Activated T-helper 2 cell treated with anti-CD3 and anti-CD28 coated beads, Interferon-gamma antibody, Interleukin-2, Interleukin-4, amounts not matched to agents 10 μg/mL and 5 μg/mL and 100 μg/mL, durations not matched to agents 14 hours and 24 hours and 36 hours (primary cell): Measurements from ENCODE around the gene SLC38A8. TPM values are rescaled to one million over a fixed set of nuclear protein-coding genes. Genes with fewer than 3 reads are reported as not detected.

Source experiments
- DNase-seq: peaks from one replicate; pipeline ENCODE4 v3.0.0; 2021; ENCODE audit warnings: low spot score
- H3K27ac Mint-ChIP-seq: one replicate; pipeline ENCODE4 v1.8.0; 2021; ENCODE audit warnings: mixed read lengths
- H3K27me3 Mint-ChIP-seq: one replicate; pipeline ENCODE4 v1.8.0; 2021; ENCODE audit warnings: low read depth, mixed read lengths
- H3K36me3 Mint-ChIP-seq: one replicate; pipeline ENCODE4 v1.8.0; 2021; ENCODE audit warnings: low read depth, mixed read lengths
- H3K4me1 Mint-ChIP-seq: one replicate; pipeline ENCODE4 v1.8.0; 2021; ENCODE audit warnings: low read depth, mixed read lengths
- H3K4me3 Mint-ChIP-seq: one replicate; pipeline ENCODE4 v1.8.0; 2021; ENCODE audit warnings: low read depth, mild to moderate bottlenecking, moderate library complexity, mixed read lengths
- H3K9me3 Mint-ChIP-seq: one replicate; pipeline ENCODE4 v1.8.0; 2021; ENCODE audit warnings: mixed read lengths
- intact Hi-C: fragments of 100-400 bp; cut with micrococcal nuclease; formaldehyde crosslinking; loops from one replicate; pipeline ENCODE4 v1.15.1; 2023
- total RNA-seq: library from RNA; stranded (reverse); gene quantifications from 2 replicates; pipeline ENCODE4 v1.2.3, GENCODE V29; 2022

SLC38A8 gene
- total RNA-seq, 1 donor from 2014 or later, result not detected

DNA sequence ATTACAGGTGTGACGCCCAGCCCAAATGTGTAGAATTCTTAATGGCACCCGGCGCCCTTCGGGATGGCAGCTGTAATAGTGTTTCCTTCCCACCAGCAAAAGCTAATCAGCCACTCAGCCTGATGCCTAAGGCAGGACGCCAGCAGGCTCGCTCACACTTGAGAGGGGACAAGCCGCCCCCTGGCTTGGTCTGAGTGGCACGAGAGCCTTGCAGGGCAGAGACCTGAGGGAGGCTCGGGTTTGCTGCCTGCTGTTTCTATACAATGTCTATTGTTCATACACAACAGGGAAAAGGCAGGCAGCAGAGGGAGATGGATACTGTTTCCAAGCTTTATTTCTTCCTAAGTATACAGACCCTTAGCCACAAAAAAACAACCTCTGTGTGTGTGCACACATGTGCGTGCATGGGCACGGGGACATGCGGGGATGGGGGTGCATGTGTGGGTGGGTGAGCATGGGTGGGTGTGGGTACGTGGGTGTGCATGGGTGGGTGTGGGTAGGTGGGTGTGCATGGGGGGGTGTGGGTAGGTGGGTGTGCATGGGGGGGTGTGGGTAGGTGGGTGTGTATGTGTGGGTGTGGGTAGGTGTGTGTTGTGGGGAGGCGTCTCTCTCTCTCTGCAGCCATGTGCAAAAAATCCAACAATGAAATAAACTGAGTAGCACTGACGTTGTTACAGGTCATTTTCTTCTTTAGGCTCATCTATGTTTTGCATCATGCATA is 10.0 kb downstream of the SLC38A8 start:
- intact Hi-C loops, result no loop called here
- Mint-ChIP-seq H3K36me3 (peaks cover 6% of the 10 kb centered on the region), H3K4me3 (no peak overlapping the region), H3K27ac (no peak overlapping the region), H3K27me3 (peaks cover 7% of the 10 kb centered on the region), H3K4me1 (peaks cover 23% of the 10 kb centered on the region), H3K9me3 (peaks cover 28% of the 10 kb centered on the region)
- DNase-seq, result no peak

GRCh38 chr16:84031556-84031955 is 11.0 kb downstream of the SLC38A8 start:
- peaks cover 8% of the 10 kb centered on the region for H3K27me3 Mint-ChIP-seq
- H3K9me3 Mint-ChIP-seq, result peaks cover 27% of the 10 kb centered on the region
- intact Hi-C loops, result no loop called here
- peaks cover 24% of the 10 kb centered on the region for H3K4me1 Mint-ChIP-seq
- H3K27ac Mint-ChIP-seq, result no peak overlapping the region
- peaks cover 7% of the 10 kb centered on the region for H3K36me3 Mint-ChIP-seq
- no peak for DNase-seq
- no peak overlapping the region for H3K4me3 Mint-ChIP-seq

DNA sequence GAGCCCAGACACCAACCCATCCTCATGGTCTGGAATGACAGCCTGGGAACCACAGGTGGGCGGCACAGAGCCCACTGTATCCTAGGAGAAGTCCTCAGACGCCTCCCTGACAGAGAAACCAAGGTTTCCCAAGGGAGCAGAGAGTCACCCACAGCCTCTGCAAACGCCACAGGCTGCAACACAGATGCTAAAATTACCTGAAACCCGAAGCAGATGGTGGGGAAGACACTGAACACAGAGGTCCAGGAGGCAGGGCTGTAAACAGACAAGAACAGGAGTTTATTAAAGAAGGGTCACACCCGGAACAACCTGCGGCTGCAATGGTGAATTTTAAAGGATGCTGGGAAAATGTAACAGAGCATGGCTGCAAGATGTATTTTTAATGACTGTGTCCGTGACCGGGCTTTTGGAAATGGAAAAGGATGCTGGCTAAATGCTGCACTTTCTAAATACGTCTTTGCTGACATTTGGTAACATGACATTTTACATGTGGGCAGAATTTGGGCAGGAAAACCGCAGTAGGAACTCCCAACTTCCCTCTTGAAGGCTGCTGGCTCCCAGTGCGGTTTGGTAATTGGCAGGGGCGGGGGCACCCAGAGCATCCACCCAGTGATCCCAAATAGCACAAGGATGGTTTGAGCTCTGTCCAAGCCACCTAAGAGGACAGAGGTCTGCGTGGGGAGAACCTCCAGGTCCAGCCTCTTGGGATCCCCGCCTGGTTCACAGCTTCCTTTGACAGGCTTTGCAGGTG is 13.1 kb downstream of the SLC38A8 start:
- peaks cover 7% of the 10 kb centered on the region for H3K36me3 Mint-ChIP-seq
- no peak for DNase-seq

GRCh38 chr16:84027625-84028024 is 15.0 kb downstream of the SLC38A8 start:
- peaks cover 8% of the 10 kb centered on the region for H3K27me3 Mint-ChIP-seq
- H3K4me3 Mint-ChIP-seq, result no peak overlapping the region
- H3K4me1 Mint-ChIP-seq, result peaks cover 24% of the 10 kb centered on the region
- no peak overlapping the region for H3K27ac Mint-ChIP-seq
- no peak for DNase-seq
- peaks cover 7% of the 10 kb centered on the region for H3K36me3 Mint-ChIP-seq
- intact Hi-C loops, result no loop called here
- peaks cover 10% of the 10 kb centered on the region for H3K9me3 Mint-ChIP-seq

More for the DNA sequence above, 13.1 kb downstream of the SLC38A8 start:
- Mint-ChIP-seq H3K27ac (peak overlapping the region; percentile 57), H3K4me1 (peaks cover 24% of the 10 kb centered on the region), H3K27me3 (peaks cover 8% of the 10 kb centered on the region), H3K9me3 (peaks cover 10% of the 10 kb centered on the region), H3K4me3 (no peak overlapping the region)
- intact Hi-C loops, result no loop called here

DNA sequence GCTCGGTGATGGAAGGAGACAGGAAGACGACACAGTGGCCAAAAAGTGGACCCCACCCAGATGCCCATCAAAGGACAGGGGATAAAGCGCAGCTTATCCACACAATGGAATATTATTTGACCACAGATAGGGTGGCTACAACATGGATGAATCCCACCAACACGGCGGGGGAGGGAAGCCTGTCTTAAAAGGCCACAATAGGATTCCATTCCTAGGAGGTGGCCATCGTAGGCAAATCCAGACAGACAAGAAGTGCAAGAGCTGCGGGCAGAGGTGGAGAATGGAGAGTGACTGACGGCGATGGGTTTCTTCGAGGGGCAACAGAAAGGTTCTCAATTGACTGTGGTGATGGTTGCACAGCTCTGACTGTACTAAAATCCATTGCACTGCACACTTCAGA is 16.0 kb downstream of the SLC38A8 start:
- DNase-seq, result no peak
- Mint-ChIP-seq H3K9me3 (peaks cover 12% of the 10 kb centered on the region), H3K4me1 (peaks cover 24% of the 10 kb centered on the region), H3K36me3 (peaks cover 7% of the 10 kb centered on the region), H3K27me3 (peaks cover 8% of the 10 kb centered on the region), H3K4me3 (no peak overlapping the region), H3K27ac (no peak overlapping the region)
- intact Hi-C loops, result no loop called here

DNA sequence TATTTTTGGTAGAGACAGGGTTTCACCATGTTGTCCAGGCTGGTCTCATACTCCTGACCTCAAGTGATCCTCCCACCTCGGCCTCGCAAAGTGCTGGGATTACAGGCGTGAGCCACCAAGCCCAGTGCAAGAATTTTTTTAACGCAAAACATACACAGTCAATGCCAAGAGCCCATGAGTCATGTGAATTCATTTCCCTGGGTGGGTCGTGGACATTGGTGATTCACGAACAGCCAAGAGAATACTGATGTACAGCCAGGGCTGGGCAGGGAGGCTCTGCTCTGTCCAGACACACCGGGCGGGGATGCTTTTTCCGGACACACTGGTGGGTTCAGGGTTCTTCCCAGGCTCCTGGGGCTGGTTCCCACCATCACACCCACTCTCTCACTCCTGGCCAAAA is 17.7 kb downstream of the SLC38A8 start:
- H3K36me3 Mint-ChIP-seq, result peaks cover 5% of the 10 kb centered on the region
- peaks cover 12% of the 10 kb centered on the region for H3K9me3 Mint-ChIP-seq
- DNase-seq, result no peak
- peaks cover 18% of the 10 kb centered on the region for H3K4me1 Mint-ChIP-seq
- peaks cover 6% of the 10 kb centered on the region for H3K27me3 Mint-ChIP-seq
- intact Hi-C loops, result no loop called here
- H3K27ac Mint-ChIP-seq, result no peak overlapping the region
- no peak overlapping the region for H3K4me3 Mint-ChIP-seq

DNA sequence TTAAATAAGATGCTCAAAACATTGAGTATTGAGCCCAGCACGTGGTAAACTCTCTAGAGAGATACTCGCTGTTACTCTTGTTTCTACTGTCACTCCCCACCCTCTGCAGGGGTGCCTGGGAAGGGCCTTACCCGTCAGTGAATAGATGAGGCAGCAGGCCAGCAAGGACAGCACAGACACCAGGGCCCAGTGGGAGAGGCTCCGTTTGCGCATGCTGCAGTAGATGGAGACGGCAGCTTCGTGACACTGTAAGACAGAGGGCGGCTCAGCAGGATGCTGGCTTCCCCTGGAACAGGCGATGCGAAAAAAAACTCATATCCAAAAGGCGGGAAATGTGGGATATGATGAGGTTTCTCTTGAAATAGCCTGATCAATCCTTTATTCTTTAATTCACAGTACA is 20.0 kb downstream of the SLC38A8 start:
- H3K9me3 Mint-ChIP-seq, result peaks cover 9% of the 10 kb centered on the region
- H3K4me1 Mint-ChIP-seq, result peaks cover 1% of the 10 kb centered on the region
- peaks cover 1% of the 10 kb centered on the region for H3K27me3 Mint-ChIP-seq
- intact Hi-C loops, result no loop called here
- H3K36me3 Mint-ChIP-seq, result peaks cover 1% of the 10 kb centered on the region
- no peak overlapping the region for H3K4me3 Mint-ChIP-seq
- no peak for DNase-seq
- H3K27ac Mint-ChIP-seq, result no peak overlapping the region

DNA sequence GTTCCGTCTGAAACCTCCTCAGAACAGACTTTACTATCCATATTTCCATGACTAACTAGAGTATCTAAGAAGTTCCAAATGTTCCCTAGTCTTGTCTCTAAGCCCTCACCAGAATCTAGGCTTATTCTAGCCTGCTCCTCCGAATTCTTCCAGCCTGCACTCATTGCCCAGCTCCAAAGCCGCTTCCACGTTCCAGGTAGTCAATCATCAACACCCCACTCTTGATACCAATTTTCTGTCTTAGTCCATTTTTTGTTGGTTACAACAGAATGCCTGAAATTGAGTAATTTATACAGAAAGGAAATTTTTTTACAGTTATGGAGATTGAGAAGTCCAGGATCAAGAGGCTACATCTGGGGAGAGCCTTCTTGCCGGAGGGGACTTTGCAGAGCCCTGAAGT is 21.1 kb downstream of the SLC38A8 start:
- H3K27me3 Mint-ChIP-seq, result no peaks in the 10 kb centered on the region
- H3K4me3 Mint-ChIP-seq, result no peak overlapping the region
- no peaks in the 10 kb centered on the region for H3K4me1 Mint-ChIP-seq
- no peak overlapping the region for H3K27ac Mint-ChIP-seq
- H3K36me3 Mint-ChIP-seq, result no peaks in the 10 kb centered on the region
- peaks cover 9% of the 10 kb centered on the region for H3K9me3 Mint-ChIP-seq
- DNase-seq, result no peak
- intact Hi-C loops, result no loop called here

- Mint-ChIP-seq H3K4me1 (no peaks in the 10 kb centered on the region), H3K9me3 (peaks cover 9% of the 10 kb centered on the region), H3K4me3 (no peak overlapping the region), H3K27ac (no peak overlapping the region), H3K36me3 (no peaks in the 10 kb centered on the region), H3K27me3 (no peaks in the 10 kb centered on the region)
- intact Hi-C loops, result no loop called here
- no peak for DNase-seq
These were observed 22.2 kb downstream of the SLC38A8 start for GRCh38 chr16:84020353-84020752.

DNA sequence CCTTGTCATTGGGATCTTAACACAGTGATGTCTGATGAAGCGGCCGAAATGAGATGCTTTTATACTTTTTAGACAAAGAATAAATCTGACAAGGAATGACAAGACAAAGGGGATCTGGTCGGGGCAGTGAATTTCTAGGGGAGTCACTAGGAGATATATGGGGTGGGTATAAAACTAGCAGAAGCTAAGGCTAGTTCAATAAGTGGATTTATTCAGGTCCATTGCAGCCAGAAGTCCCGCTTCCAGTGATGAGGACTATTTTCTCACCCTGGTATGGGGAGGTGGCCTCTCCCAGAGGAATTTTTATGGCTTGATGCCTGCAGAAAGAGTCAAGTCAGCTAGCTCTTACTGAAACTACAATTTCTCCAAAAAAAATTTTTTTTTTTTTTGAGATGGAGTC is 23.9 kb downstream of the SLC38A8 start:
- intact Hi-C loops, result no loop called here
- H3K36me3 Mint-ChIP-seq, result no peaks in the 10 kb centered on the region
- no peaks in the 10 kb centered on the region for H3K4me1 Mint-ChIP-seq
- H3K9me3 Mint-ChIP-seq, result peaks cover 9% of the 10 kb centered on the region
- DNase-seq, result no peak
- no peaks in the 10 kb centered on the region for H3K27me3 Mint-ChIP-seq
- H3K27ac Mint-ChIP-seq, result no peak overlapping the region
- no peak overlapping the region for H3K4me3 Mint-ChIP-seq

DNA sequence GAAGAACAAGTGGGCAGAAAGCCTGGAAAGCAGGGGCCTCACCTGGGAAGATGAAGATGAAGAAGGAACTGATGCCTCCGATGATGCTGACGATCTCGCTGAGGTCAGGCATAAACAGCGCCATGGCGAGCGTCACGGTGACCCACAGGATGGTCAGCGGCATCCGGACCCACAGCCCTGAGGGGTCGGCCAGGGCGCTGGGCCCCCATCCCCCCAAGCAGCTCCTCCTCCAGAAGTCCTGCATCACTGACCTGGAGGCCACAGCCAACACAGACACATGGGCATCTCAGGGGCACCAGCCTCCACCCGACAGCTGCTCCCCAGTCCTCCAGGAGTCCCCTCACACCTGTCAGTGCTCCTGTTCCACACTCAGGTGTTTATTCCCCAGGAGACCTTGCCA is 26.1 kb downstream of the SLC38A8 start:
- no peak for DNase-seq
- H3K4me3 Mint-ChIP-seq, result no peak overlapping the region
- no peaks in the 10 kb centered on the region for H3K36me3 Mint-ChIP-seq
- H3K27ac Mint-ChIP-seq, result no peak overlapping the region
- H3K4me1 Mint-ChIP-seq, result no peaks in the 10 kb centered on the region
- intact Hi-C loops, result no loop called here
- H3K27me3 Mint-ChIP-seq, result no peaks in the 10 kb centered on the region
- H3K9me3 Mint-ChIP-seq, result peaks cover 7% of the 10 kb centered on the region

DNA sequence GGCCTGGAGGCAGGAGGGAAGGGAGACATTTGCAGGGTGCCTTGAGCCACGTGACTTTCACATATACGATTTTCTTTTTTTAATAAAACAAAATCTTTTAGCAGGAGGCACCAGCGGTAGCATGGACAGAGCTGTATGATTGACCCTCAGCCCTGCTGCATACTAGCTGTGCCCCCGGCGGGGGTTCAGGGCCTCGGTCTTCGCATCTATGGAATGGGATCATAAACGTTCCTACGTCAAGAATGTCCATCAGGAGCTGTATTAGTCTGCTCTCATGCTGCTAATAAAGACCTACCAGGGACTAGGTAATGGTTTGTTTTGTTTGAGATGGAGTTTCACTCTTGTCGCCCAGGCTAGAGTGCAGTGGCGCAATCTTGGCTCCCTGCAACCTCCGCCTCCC is 27.2 kb downstream of the SLC38A8 start:
- Mint-ChIP-seq H3K27ac (no peak overlapping the region), H3K9me3 (no peaks in the 10 kb centered on the region), H3K36me3 (no peaks in the 10 kb centered on the region), H3K4me1 (no peaks in the 10 kb centered on the region), H3K27me3 (no peaks in the 10 kb centered on the region), H3K4me3 (no peak overlapping the region)
- DNase-seq, result no peak
- intact Hi-C loops, result no loop called here

DNA sequence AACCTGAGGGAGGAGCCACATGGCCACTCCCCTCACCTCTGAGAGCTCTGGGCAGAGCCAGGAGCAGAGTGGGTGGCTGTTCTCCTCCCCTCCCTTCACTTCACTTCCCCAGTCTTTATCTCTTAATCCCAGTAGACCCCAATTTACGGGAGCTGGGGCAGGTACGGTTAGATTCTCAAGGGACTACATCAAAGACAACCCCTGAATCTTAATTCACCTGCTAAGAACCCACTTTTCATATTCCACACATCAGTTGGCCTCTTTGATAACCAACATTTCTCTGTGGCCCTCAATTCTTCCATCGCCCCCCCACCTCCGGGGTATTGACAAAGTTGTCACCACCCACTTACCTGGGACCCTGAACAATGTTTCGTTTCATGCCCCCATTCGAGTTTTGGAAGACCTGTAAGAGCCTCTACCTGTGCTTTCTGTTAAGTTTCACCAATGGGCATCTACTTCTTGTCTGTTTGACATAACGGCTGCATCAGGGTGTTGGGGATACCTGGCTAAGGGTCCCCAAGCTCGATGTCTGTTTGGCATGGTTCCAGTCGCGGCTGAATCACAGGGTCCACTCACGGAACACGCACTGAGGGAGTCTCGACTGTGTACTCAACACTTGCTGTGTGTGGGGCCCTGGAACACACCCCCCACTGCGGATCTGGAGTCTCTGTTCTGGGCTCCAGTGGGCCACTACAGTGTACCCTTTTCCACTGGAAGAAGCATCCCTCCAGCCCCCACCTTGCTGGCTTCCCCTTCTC is 27.8 kb downstream of the SLC38A8 start:
- Mint-ChIP-seq H3K9me3 (no peaks in the 10 kb centered on the region), H3K36me3 (no peaks in the 10 kb centered on the region), H3K4me1 (no peaks in the 10 kb centered on the region), H3K4me3 (no peak overlapping the region), H3K27ac (no peak overlapping the region), H3K27me3 (no peaks in the 10 kb centered on the region)
- intact Hi-C loops, result no loop called here
- no peak for DNase-seq
